Central memory CD8-positive, alpha-beta T cell (primary cell): ENCODE data around the gene PACRG.
"Not testable (repeated sequence)": the region's sequence is repeated elsewhere in the genome, so short reads cannot be mapped to it uniquely, and the experiment has no call there.

Experiments
- ATAC-seq: fragments of 150-1000 bp; cut with Tn5 transposase; replicated peaks from 2 replicates; pipeline ENCODE4 v1.10.0; 2022; ENCODE audit warnings: mild to moderate bottlenecking, moderate FRiP score, moderate number of reproducible peaks; ENCODE audit not compliant: poor library complexity, severe bottlenecking; ENCODE audit errors: extremely low read depth
- DNase-seq, 2 donors: peaks; one replicate each; pipeline ENCODE4 v3.0.0; 2021; ENCODE audit warnings: low spot score in 2 of 2
- H3K27ac Mint-ChIP-seq: one replicate; pipeline ENCODE4 v1.8.0; 2022; ENCODE audit warnings: low read depth, mild to moderate bottlenecking, moderate library complexity, mixed read lengths
- H3K27me3 Mint-ChIP-seq: one replicate; pipeline ENCODE4 v1.8.0; 2022; ENCODE audit warnings: mixed read lengths
- H3K36me3 Mint-ChIP-seq: one replicate; pipeline ENCODE4 v1.8.0; 2022; ENCODE audit warnings: mild to moderate bottlenecking, moderate library complexity, mixed read lengths; ENCODE audit not compliant: insufficient read depth
- H3K4me1 Mint-ChIP-seq: one replicate; pipeline ENCODE4 v1.8.0; 2022; ENCODE audit warnings: mixed read lengths
- H3K4me3 Mint-ChIP-seq: one replicate; pipeline ENCODE4 v1.8.0; 2022; ENCODE audit warnings: mild to moderate bottlenecking, moderate library complexity, mixed read lengths
- H3K9me3 Mint-ChIP-seq: one replicate; pipeline ENCODE4 v1.8.0; 2022; ENCODE audit warnings: mixed read lengths

PACRG gene

DNA sequence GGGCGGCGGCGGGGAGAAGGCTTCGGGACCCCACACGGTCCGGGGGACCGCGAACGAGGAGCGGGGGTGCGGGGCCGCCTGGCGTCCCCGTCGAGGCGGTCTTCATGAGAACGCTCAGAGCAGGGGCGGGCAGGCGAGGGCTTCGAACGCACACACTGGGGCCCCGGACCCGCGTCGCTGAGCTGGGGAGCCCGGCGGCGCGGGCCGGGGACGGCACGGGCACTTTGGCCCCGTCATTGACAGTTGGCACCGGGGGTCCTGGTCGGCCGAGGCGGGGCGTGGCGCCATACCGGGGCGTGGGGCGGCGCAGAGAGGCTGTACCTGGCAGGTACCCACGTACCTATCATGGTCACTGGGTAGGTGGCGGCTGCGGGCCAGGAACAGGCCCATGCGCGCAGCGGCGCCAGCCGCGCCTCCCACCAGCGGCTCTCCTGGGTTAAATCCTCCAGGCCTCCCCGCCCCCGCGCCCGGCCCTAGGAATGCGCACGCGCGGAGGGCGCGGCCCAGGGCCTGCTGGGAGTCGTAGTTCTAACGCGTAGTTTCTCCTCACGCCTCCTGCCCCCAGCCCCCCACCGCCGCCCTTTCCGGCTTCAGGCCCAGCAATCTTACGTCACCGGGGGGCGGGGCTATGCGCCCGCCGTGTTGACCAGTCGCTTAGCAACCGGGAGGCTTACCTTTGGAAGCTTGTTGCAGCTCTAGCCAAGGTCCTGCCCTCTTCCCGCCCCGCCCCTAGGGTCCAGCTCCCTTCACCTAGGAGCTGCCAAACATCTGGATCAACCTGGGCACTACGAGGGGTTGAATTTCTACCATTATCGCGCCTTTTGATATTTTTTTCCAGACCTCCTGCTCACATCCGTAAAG, at the start of gene PACRG, which contains the start of gene PRKN:
Gene PACRG, plus strand, starts transcription at position 653 of the 861 bp plus-strand sequence.
Gene PRKN, minus strand, starts transcription at position 445 of the 861 bp plus-strand sequence.
- H3K27ac Mint-ChIP-seq: peak within 1 kb of the TSS; percentile 75
- ATAC-seq (peak; percentile 89), DNase-seq (peak; percentile 92 to 93)
- no peaks in the 10 kb centered on the region for H3K9me3 Mint-ChIP-seq
- H3K4me1 Mint-ChIP-seq: peaks cover 8% of the 10 kb centered on the region
- H3K36me3 Mint-ChIP-seq: peaks cover 5% of the 10 kb centered on the region
- H3K4me3 Mint-ChIP-seq: peak within 1 kb of the TSS; percentile 89
- no peaks in the 10 kb centered on the region for H3K27me3 Mint-ChIP-seq

- DNase-seq, H3K27ac Mint-ChIP-seq: not testable (repeated sequence)
These were observed 48.9 kb upstream of the PACRG start for GRCh38 chr6:162678896-162679295.

GRCh38 chr6:162679681-162680080, 48.1 kb upstream of the PACRG start:
- H3K9me3 Mint-ChIP-seq: peaks cover 1% of the 10 kb centered on the region
- H3K36me3 Mint-ChIP-seq: peaks cover 2% of the 10 kb centered on the region
- no peak for DNase-seq
- ATAC-seq: no peak
- H3K4me1 Mint-ChIP-seq: no peaks in the 10 kb centered on the region
- H3K4me3 Mint-ChIP-seq: no peak overlapping the region
- H3K27me3 Mint-ChIP-seq: no peaks in the 10 kb centered on the region
- no peak overlapping the region for H3K27ac Mint-ChIP-seq

More at GRCh38 chr6:162678896-162679295, 48.9 kb upstream of the PACRG start:
- not testable (repeated sequence) for H3K4me3 Mint-ChIP-seq, H3K27me3 Mint-ChIP-seq, H3K9me3 Mint-ChIP-seq, H3K4me1 Mint-ChIP-seq, ATAC-seq, H3K36me3 Mint-ChIP-seq

DNA sequence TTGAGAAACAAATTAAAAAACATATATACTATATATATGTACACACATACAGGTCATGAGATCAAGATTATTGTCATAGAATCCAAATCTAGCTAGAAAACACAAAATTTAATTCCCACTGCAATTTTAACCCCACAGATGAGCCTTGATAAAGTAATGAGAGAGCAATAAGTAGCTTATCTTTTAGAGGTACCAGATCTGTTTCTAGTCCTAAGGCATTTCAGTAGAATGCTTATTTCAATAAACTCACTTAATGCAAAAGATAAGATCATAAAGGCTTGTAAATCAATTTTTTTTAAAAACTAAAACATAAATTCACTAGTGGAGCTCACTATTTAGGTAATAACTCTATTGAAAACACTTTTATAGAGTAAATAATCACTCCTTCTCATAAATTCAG, 47.4 kb upstream of the PACRG start:
- ATAC-seq (no peak), DNase-seq (no peak)
- no peaks in the 10 kb centered on the region for H3K4me1 Mint-ChIP-seq
- no peak overlapping the region for H3K4me3 Mint-ChIP-seq
- no peak overlapping the region for H3K27ac Mint-ChIP-seq
- H3K36me3 Mint-ChIP-seq: peaks cover 2% of the 10 kb centered on the region
- H3K9me3 Mint-ChIP-seq: no peaks in the 10 kb centered on the region
- H3K27me3 Mint-ChIP-seq: no peaks in the 10 kb centered on the region

GRCh38 chr6:162680871-162681270, 46.9 kb upstream of the PACRG start:
- Mint-ChIP-seq H3K9me3 (no peaks in the 10 kb centered on the region), H3K4me1 (no peaks in the 10 kb centered on the region), H3K4me3 (no peak overlapping the region), H3K27me3 (no peaks in the 10 kb centered on the region), H3K36me3 (peaks cover 2% of the 10 kb centered on the region), H3K27ac (no peak overlapping the region)
- DNase-seq: no peak
- ATAC-seq: no peak

DNA sequence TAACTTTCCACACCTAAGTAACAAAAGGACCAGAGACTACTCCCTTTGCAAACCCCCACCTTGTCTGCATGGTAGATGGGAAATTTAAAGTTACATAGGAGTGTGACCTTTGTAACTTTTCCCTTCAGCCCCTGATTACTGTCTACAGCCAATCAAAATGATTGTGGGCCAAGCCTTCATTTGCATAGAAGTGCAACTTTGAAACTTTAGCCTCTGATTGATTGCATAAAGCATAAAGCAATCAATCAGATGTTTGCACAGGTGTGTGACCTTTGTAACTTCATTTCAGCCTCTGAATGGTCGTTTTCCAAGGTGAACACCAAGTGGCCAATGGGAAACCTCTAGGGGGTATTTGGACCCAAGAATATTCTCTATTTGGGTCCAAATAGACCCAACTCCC, 46.3 kb upstream of the PACRG start:
- H3K27ac Mint-ChIP-seq: no peak overlapping the region

GRCh38 chr6:162683135-162683534, 44.6 kb upstream of the PACRG start:
- Mint-ChIP-seq H3K36me3 (peaks cover 2% of the 10 kb centered on the region), H3K27me3 (no peaks in the 10 kb centered on the region), H3K4me3 (no peak overlapping the region), H3K9me3 (no peaks in the 10 kb centered on the region), H3K4me1 (no peaks in the 10 kb centered on the region), H3K27ac (no peak overlapping the region)
- no peak for ATAC-seq
- no peak for DNase-seq

More for the DNA sequence above, 46.3 kb upstream of the PACRG start:
- peaks cover 2% of the 10 kb centered on the region for H3K36me3 Mint-ChIP-seq
- no peak for ATAC-seq
- no peaks in the 10 kb centered on the region for H3K4me1 Mint-ChIP-seq
- no peak overlapping the region for H3K4me3 Mint-ChIP-seq
- no peaks in the 10 kb centered on the region for H3K27me3 Mint-ChIP-seq
- no peak for DNase-seq
- H3K9me3 Mint-ChIP-seq: no peaks in the 10 kb centered on the region

DNA sequence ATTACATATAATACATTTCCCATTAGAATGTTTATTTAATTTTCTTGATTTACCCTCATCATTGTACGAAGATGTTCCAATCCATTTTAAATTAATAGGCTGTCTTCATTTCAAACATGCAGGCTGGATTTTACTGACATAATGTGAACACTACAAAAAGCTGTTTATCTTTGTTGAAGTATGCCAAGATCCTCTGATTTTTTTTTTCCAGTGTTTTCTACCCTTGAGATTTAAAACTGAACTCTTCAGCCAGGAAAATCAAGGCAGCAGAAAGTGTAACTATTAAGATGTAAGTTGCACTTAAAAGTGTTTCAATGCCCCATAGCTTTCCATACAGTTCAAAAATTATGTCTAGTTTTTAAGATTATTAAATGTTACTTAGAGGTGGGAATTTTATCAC, 43.7 kb upstream of the PACRG start:
- no peaks in the 10 kb centered on the region for H3K9me3 Mint-ChIP-seq
- ATAC-seq: no peak
- no peaks in the 10 kb centered on the region for H3K4me1 Mint-ChIP-seq
- H3K27me3 Mint-ChIP-seq: no peaks in the 10 kb centered on the region
- H3K27ac Mint-ChIP-seq: no peak overlapping the region
- no peak overlapping the region for H3K4me3 Mint-ChIP-seq
- H3K36me3 Mint-ChIP-seq: peaks cover 2% of the 10 kb centered on the region
- DNase-seq: no peak

- ATAC-seq (no peak), DNase-seq (no peak)
- H3K36me3 Mint-ChIP-seq: peaks cover 2% of the 10 kb centered on the region
- H3K27me3 Mint-ChIP-seq: no peaks in the 10 kb centered on the region
- H3K9me3 Mint-ChIP-seq: no peaks in the 10 kb centered on the region
- H3K27ac Mint-ChIP-seq: no peak overlapping the region
- H3K4me3 Mint-ChIP-seq: no peak overlapping the region
- no peaks in the 10 kb centered on the region for H3K4me1 Mint-ChIP-seq
These were observed 42.8 kb upstream of the PACRG start for GRCh38 chr6:162684961-162685360.

DNA sequence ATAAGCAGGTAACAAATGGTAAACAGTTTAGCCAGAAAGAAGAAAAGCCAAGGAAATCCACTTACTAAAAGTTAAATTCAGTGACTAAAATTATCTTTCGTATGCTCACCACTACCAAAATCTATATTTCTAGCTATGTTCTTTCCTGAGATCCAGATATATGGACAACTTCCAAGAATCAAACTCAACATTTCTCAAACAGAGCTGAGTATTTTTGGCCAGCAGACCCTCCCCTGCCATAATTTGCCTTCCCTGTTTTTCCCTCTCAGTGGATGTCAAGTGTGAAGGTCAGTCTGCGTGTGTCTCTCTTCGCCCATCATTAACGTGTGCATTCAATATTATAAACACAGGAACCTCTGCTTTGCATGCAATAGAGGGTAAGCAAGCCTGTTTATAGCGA, 42.2 kb upstream of the PACRG start:
- H3K27ac Mint-ChIP-seq: no peak overlapping the region
- H3K9me3 Mint-ChIP-seq: no peaks in the 10 kb centered on the region
- peaks cover 2% of the 10 kb centered on the region for H3K36me3 Mint-ChIP-seq
- no peaks in the 10 kb centered on the region for H3K27me3 Mint-ChIP-seq
- no peaks in the 10 kb centered on the region for H3K4me1 Mint-ChIP-seq
- DNase-seq (no peak), ATAC-seq (no peak)
- no peak overlapping the region for H3K4me3 Mint-ChIP-seq

- Mint-ChIP-seq H3K27me3 (no peaks in the 10 kb centered on the region), H3K27ac (no peak overlapping the region), H3K4me3 (no peak overlapping the region), H3K36me3 (no peaks in the 10 kb centered on the region), H3K9me3 (no peaks in the 10 kb centered on the region), H3K4me1 (no peaks in the 10 kb centered on the region)
- no peak for DNase-seq
- no peak for ATAC-seq
These were observed 38.9 kb upstream of the PACRG start for GRCh38 chr6:162688751-162689345.

- H3K27me3 Mint-ChIP-seq: no peaks in the 10 kb centered on the region
- no peaks in the 10 kb centered on the region for H3K4me1 Mint-ChIP-seq
- DNase-seq (no peak), ATAC-seq (no peak)
- H3K36me3 Mint-ChIP-seq: no peaks in the 10 kb centered on the region
- H3K9me3 Mint-ChIP-seq: no peaks in the 10 kb centered on the region
- H3K27ac Mint-ChIP-seq: no peak overlapping the region
- H3K4me3 Mint-ChIP-seq: no peak overlapping the region
These were observed 37.6 kb upstream of the PACRG start for GRCh38 chr6:162690158-162690557.

DNA sequence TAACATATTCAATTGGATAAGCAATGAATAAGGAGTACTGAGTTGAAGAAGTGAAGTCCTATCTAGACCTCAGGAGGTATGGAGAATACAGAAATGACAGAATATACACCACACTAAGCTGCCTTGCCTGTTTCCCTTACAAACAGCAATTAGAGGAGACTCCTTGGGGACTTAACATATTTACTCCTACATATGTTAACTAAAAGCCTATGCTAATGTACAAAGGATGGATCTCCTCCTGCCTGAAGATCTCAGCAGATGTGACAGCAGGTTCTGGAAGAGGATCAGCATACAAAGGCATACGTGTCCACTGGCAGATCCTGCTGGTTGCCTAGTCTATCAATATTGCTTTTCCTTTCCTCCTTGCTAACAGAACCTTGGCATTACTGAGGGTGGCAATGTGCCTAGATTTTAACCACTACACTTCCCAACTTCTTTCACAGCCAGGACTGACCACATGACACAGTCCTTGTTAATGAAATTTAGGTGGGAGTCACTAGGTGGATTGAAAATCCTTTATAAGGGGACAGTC, 29.8 kb upstream of the PACRG start:
- Mint-ChIP-seq H3K9me3 (no peaks in the 10 kb centered on the region), H3K27ac (no peak overlapping the region), H3K36me3 (no peaks in the 10 kb centered on the region), H3K27me3 (no peaks in the 10 kb centered on the region), H3K4me3 (no peak overlapping the region), H3K4me1 (no peaks in the 10 kb centered on the region)
- no peak for DNase-seq
- no peak for ATAC-seq
